HG02885 (cell line): ENCODE measurements around the gene VTI1B.

ENCODE experiments used
- ATAC-seq: cut with Tn5 transposase; IDR thresholded peaks from one replicate; pipeline ENCODE4 v1.9.1; 2021; ENCODE audit warnings: mild to moderate bottlenecking; ENCODE audit not compliant: unreplicated experiment, poor library complexity

Gene VTI1B

GRCh38 chr14:67680121-67680602 is 5.7 kb upstream of the VTI1B start:
- ATAC-seq: peak; percentile 99

- ATAC-seq: no peak
Observed at GRCh38 chr14:67679006-67679405, 4.6 kb upstream of the VTI1B start.

- ATAC-seq: no peak
Observed at GRCh38 chr14:67675219-67675582, 769 bp upstream of the VTI1B start.

- ATAC-seq: peak; percentile 66
Observed at GRCh38 chr14:67674139-67674479, 323 bp downstream of the VTI1B start.

- ATAC-seq: no peak
Observed at GRCh38 chr14:67673451-67673850, 981 bp downstream of the VTI1B start.

- no peak for ATAC-seq
Observed at GRCh38 chr14:67668559-67668958, 5.9 kb downstream of the VTI1B start.

GRCh38 chr14:67666750-67667449 is 7.5 kb downstream of the VTI1B start:
- peak; percentile 71 for ATAC-seq

- ATAC-seq: no peak
Observed at GRCh38 chr14:67665868-67666267, 8.6 kb downstream of the VTI1B start.

GRCh38 chr14:67663633-67664032 is 10.8 kb downstream of the VTI1B start:
- no peak for ATAC-seq

- no peak for ATAC-seq
Observed at GRCh38 chr14:67653651-67654280, 20.7 kb downstream of the VTI1B start.

- no peak for ATAC-seq
Observed at GRCh38 chr14:67652189-67652588, 22.2 kb downstream of the VTI1B start.

- ATAC-seq: no peak
Observed at GRCh38 chr14:67650694-67651093, 23.7 kb downstream of the VTI1B start.

- no peak for ATAC-seq
Observed at GRCh38 chr14:67650151-67650550, 24.3 kb downstream of the VTI1B start.

- no peak for ATAC-seq
Observed at GRCh38 chr14:67646131-67646530, 28.3 kb downstream of the VTI1B start.

GRCh38 chr14:67645414-67645813 is 29.0 kb downstream of the VTI1B start:
- ATAC-seq: no peak

- no peak for ATAC-seq
Observed at GRCh38 chr14:67644428-67644827, 30.0 kb downstream of the VTI1B start.

GRCh38 chr14:67643713-67644112 is 30.7 kb downstream of the VTI1B start:
- no peak for ATAC-seq

- no peak for ATAC-seq
Observed at GRCh38 chr14:67641902-67642749, 32.3 kb downstream of the VTI1B start.

GRCh38 chr14:67641480-67641879 is 33.0 kb downstream of the VTI1B start:
- no peak for ATAC-seq

- no peak for ATAC-seq
Observed at GRCh38 chr14:67638642-67639041, 35.8 kb downstream of the VTI1B start.

- ATAC-seq: no peak
Observed at GRCh38 chr14:67636361-67636919, 38.0 kb downstream of the VTI1B start.
